ENCODE data around the gene PDLIM4. TPM values are rescaled to one million over a fixed set of nuclear protein-coding genes. Genes with fewer than 3 reads are reported as not detected.

Gene PDLIM4
- total RNA-seq, 2 experiments from 2014 or later, result not detected

GRCh38 chr5:132211787-132212186, 45.7 kb upstream of the PDLIM4 start:
- Histone ChIP-seq H3K9me3 (ENCODE audit: low read length) (no peaks in the 10 kb centered on the region), H3K27ac (ENCODE audit: low read depth, low read length, poor library complexity, severe bottlenecking) (no peak overlapping the region), H3K36me3 (ENCODE audit: insufficient read depth, low read length) (no peaks in the 10 kb centered on the region; the same call in 1 of the 2 replicates), H3K79me2 (ENCODE audit: insufficient read depth, low read depth, low read length) (no peaks in the 10 kb centered on the region), H4K20me1 (ENCODE audit: insufficient read depth, low read length) (no peaks in the 10 kb centered on the region), H3K9me2 (ENCODE audit: insufficient read depth, low read length) (no peaks in the 10 kb centered on the region), H3K4me2 (ENCODE audit: low read length) (no peak overlapping the region), H2AFZ (ENCODE audit: low read length) (peak overlapping the region; percentile 4; the same call in 1 of the 2 replicates), H3K4me3 (ENCODE audit: low read depth, low read length, poor library complexity, severe bottlenecking) (no peak overlapping the region), H3K4me1 (ENCODE audit: insufficient read depth, low read length, poor library complexity, severe bottlenecking) (peaks cover 44% of the 10 kb centered on the region)
- no peak for DNase-seq (ENCODE audit: low spot score)
- ChIA-PET POLR2A (interaction anchor here (0.6 to 2.1 kb wide), 6 partner anchors 8 to 246 kb away, joined by 3 to 8 read pairs (median 3); no protein-coding TSS in a partner anchor), CTCF (ENCODE audit: unreplicated experiment) (no interaction called here)
- intact Hi-C loops (cut with micrococcal nuclease; ENCODE audit: unreplicated experiment), result no loop called here
- TF ChIP-seq EZH2phosphoT487 (IDR thresholded peaks at IDR 0.05; ENCODE audit: borderline replicate concordance, low read depth, low read length) (no peak), CTCF (conservative IDR thresholded peaks at IDR 0.05; ENCODE audit: low read length) (no peak)
- BruUV-seq (replicated peaks), result no TSS peak

- no peak overlapping the region for H3K4me2 ChIP-seq (ENCODE audit: low read length)
- H3K79me2 ChIP-seq (ENCODE audit: insufficient read depth, low read depth, low read length), result no peaks in the 10 kb centered on the region
- H3K4me1 ChIP-seq (ENCODE audit: insufficient read depth, low read length, poor library complexity, severe bottlenecking), result peaks cover 26% of the 10 kb centered on the region
- no peak overlapping the region for H3K27ac ChIP-seq (ENCODE audit: low read depth, low read length, poor library complexity, severe bottlenecking)
- ChIA-PET CTCF (ENCODE audit: unreplicated experiment) (no interaction called here), POLR2A (interaction anchor here (0.6 kb wide), 1 partner anchor 30 kb away, joined by 3 read pairs; no protein-coding TSS in a partner anchor)
- no peaks in the 10 kb centered on the region for H3K9me3 ChIP-seq (ENCODE audit: low read length)
- DNase-seq (ENCODE audit: low spot score), result no peak
- no peaks in the 10 kb centered on the region; the same call in 1 of the 2 replicates for H3K36me3 ChIP-seq (ENCODE audit: insufficient read depth, low read length)
- no peaks in the 10 kb centered on the region for H3K9me2 ChIP-seq (ENCODE audit: insufficient read depth, low read length)
- intact Hi-C loops (cut with micrococcal nuclease; ENCODE audit: unreplicated experiment), result no loop called here
- no peak for TF ChIP-seq EZH2phosphoT487 (IDR thresholded peaks at IDR 0.05; ENCODE audit: borderline replicate concordance, low read depth, low read length)
- TF ChIP-seq CTCF (conservative IDR thresholded peaks at IDR 0.05; ENCODE audit: low read length), result no peak
- H4K20me1 ChIP-seq (ENCODE audit: insufficient read depth, low read length), result no peaks in the 10 kb centered on the region
- H3K4me3 ChIP-seq (ENCODE audit: low read depth, low read length, poor library complexity, severe bottlenecking), result no peak overlapping the region
- H2AFZ ChIP-seq (ENCODE audit: low read length), result no peak overlapping the region
- no TSS peak for BruUV-seq (replicated peaks)
Observed at GRCh38 chr5:132213666-132214065, 43.8 kb upstream of the PDLIM4 start.

- Histone ChIP-seq H3K4me2 (ENCODE audit: low read length) (no peak overlapping the region), H3K4me1 (ENCODE audit: insufficient read depth, low read length, poor library complexity, severe bottlenecking) (peaks cover 18% of the 10 kb centered on the region), H3K36me3 (ENCODE audit: insufficient read depth, low read length) (no peaks in the 10 kb centered on the region; the same call in 1 of the 2 replicates), H4K20me1 (ENCODE audit: insufficient read depth, low read length) (no peaks in the 10 kb centered on the region), H3K27ac (ENCODE audit: low read depth, low read length, poor library complexity, severe bottlenecking) (no peak overlapping the region), H2AFZ (ENCODE audit: low read length) (no peak overlapping the region), H3K9me3 (ENCODE audit: low read length) (no peaks in the 10 kb centered on the region), H3K79me2 (ENCODE audit: insufficient read depth, low read depth, low read length) (no peaks in the 10 kb centered on the region), H3K4me3 (ENCODE audit: low read depth, low read length, poor library complexity, severe bottlenecking) (no peak overlapping the region), H3K9me2 (ENCODE audit: insufficient read depth, low read length) (no peaks in the 10 kb centered on the region)
- TF ChIP-seq CTCF (conservative IDR thresholded peaks at IDR 0.05; ENCODE audit: low read length) (no peak), EZH2phosphoT487 (IDR thresholded peaks at IDR 0.05; ENCODE audit: borderline replicate concordance, low read depth, low read length) (no peak)
- no TSS peak for BruUV-seq (replicated peaks)
- DNase-seq (ENCODE audit: low spot score), result no peak
- intact Hi-C loops (cut with micrococcal nuclease; ENCODE audit: unreplicated experiment), result no loop called here
- POLR2A ChIA-PET, result interaction anchor here (1.6 kb wide), 1 partner anchor 8 kb away, joined by 8 read pairs; no protein-coding TSS in a partner anchor
- CTCF ChIA-PET (ENCODE audit: unreplicated experiment), result no interaction called here
Observed at GRCh38 chr5:132214491-132214890, 43.0 kb upstream of the PDLIM4 start.

Measured in OCI-LY7 (cell line).